NCI-H82 (cell line): ENCODE measurements around the gene FRG1.
"Not testable (repeated sequence)": the region's sequence is repeated elsewhere in the genome, so short reads cannot be mapped to it uniquely, and the experiment has no call there.

Experiments
- DNase-seq: peaks from one replicate; lab custom pipeline; 2025; lab: John Stamatoyannopoulos, UW

The FRG1 gene

GRCh38 chr4:189940178-189941004, at the start of gene FRG1:
Gene FRG1, plus strand, starts transcription at chr4:189940872. Its CDS starts 138 bp downstream, at chr4:189941010.
- DNase-seq = no peak

DNA sequence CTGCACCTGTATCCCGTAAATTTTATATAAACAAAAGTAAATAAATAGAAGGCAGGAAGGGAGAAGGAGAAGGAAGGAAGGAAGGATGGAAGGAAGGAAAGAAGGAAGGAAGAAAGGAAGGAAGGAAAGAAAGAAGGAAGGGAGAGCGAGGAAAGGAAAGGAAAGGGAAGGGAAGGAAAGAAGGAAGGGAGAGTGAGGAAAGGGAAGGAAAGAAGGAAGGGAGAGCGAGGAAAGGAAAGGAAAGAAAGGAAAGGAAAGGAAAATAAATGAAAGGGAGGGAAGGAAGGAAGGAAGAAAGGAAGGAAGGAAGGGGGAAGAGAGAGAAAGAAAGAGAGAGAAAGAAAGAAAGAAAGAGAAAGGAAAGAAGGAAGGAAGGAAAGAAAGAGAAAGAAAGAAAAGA, 43.0 kb upstream of the FRG1 start:
- DNase-seq = no peak

GRCh38 chr4:189899481-189900015, 41.1 kb upstream of the FRG1 start:
- not testable (repeated sequence) for DNase-seq

- not testable (repeated sequence) for DNase-seq
These were observed 36.1 kb upstream of the FRG1 start for GRCh38 chr4:189904420-189905027.

- DNase-seq = no peak
These were observed 28.5 kb upstream of the FRG1 start for GRCh38 chr4:189912170-189912569.

DNA sequence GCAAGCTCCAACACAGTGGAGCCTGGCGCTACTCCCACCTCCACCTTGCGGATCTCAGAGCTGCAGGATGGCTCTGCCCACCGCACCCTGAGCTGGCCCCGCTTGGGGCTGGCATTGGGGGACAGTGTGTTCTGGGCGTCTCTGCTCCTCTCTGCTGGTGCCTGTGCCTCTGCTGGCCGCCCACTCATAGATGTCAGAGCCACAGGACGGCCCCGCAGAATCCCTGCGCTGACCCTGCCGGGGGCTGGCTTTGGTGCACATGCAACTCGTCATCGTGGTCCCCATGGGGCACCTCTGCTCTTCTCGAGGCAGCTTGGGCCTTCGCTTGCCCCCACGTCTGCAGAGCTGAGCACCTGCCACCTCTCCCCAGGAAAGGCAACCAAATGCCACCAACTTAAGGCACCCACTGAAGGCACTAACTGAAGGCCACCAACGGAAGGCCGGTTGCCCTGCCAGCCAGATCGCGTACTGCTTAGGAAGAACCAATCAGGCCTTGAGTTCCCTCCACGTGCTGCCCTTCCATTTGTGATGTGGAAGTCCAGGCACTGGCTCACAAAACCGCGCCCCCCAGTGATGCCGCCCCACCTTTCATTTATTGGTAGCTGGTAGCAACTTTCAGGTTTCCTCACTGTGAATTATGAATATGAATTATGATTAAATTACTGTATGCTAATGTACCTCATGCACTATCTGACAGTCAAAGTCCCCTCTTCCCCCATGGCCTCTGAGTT, 23.3 kb upstream of the FRG1 start:
- DNase-seq = no peak

- DNase-seq = no peak
These were observed 19.6 kb upstream of the FRG1 start for GRCh38 chr4:189921058-189921457.

GRCh38 chr4:189926742-189927141, 13.9 kb upstream of the FRG1 start:
- not testable (repeated sequence) for DNase-seq

DNA sequence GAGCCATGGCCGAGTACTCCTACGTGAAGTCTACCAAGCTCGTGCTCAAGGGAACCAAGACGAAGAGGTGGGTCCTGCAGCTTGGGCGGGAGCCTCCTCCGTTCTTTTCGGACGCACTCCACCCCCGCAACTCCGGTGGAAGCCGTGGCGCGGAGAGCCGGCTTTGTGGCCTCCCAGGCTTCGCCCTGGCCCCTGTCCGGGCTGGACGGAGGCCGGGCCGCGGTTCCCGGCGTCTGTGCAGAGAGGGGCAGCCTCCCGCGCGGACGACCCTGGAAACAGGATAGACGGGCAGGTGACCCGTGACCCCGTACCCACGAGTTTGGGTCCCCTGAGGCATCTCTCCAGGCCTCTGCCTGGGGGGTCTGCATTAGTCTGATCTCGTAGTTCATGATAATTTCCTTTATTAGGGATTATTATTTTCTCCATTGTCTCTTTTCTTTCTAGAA, 356 bp downstream of the FRG1 start:
- DNase-seq = no peak

DNA sequence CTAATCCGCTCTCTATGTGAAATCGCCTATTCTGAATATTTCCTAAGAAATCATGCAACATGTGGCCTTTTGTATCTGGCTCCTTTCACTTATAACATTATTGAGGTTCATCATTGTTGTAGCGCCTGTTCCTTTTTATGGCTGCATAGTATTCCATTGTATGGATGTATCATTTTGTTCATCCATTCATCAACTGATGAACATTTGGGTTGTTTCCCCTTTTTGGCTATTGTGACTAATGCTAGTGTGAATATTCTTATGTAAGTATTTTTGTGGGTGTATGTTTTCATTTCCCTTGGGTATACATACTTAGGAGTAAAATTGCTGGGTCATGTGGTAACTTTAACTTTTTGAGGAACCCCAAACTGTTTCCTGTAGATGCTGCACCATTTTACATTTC, 1.7 kb downstream of the FRG1 start:
- not testable (repeated sequence) for DNase-seq

- not testable (repeated sequence) for DNase-seq
These were observed 3.4 kb downstream of the FRG1 start for GRCh38 chr4:189944077-189944476.

GRCh38 chr4:189946906-189947305, 6.2 kb downstream of the FRG1 start:
- not testable (repeated sequence) for DNase-seq

- DNase-seq = not testable (repeated sequence)
These were observed 7.8 kb downstream of the FRG1 start for GRCh38 chr4:189948486-189948885.

DNA sequence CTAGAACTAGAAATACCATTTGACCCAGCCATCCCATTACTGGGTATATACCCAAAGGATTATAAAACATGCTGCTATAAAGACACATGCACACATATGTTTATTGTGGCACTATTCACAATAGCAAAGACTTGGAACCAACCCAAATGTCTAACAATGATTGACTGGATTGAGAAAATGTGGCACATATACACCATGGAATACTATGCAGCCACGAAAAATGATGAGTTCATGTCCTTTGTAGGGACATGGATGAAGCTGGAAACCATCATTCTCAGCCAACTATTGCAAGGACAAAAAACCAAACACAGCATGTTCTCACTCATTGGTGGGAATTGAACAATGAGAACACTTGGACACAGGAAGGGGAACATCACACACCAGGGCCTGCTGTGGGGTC, 28.6 kb downstream of the FRG1 start:
- DNase-seq = not testable (repeated sequence)

DNA sequence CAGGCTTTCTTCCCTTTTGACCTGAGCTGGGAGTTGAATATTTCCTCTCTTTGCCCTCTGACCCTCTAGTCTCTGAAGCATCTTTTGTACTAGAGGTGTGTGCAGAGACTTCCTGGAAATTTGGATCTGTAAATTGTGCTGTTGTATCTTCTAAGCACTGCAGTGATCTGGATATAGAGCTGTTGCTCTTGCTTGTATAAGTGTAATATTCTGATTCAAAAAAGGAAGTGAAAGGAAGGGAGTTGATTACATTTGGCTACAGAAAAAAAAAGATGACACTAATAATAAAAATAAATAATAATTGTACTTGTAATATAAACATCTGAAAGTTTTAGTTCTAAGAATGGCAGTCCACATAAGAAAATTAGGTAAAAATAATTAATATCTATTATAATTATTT, 33.0 kb downstream of the FRG1 start:
- DNase-seq = no peak

DNA sequence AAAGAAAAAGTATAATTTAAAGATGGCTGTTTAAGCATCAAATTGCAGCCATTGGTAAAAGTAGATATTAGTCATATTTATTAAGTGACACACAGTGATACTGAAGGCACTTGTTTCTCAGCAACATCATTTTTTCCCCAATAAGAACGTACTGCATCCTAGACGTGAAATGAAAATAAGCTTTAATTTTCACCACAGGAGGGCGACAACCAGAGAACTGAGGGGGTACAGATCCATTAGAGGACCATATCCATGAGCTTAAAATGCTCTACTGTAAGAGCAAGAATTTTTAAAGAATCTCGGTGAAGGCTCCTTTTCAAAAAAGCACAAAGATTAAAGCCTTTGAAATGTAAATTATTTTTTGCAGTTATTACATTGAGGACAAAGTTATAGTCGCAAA, 33.4 kb downstream of the FRG1 start:
- no peak for DNase-seq

DNA sequence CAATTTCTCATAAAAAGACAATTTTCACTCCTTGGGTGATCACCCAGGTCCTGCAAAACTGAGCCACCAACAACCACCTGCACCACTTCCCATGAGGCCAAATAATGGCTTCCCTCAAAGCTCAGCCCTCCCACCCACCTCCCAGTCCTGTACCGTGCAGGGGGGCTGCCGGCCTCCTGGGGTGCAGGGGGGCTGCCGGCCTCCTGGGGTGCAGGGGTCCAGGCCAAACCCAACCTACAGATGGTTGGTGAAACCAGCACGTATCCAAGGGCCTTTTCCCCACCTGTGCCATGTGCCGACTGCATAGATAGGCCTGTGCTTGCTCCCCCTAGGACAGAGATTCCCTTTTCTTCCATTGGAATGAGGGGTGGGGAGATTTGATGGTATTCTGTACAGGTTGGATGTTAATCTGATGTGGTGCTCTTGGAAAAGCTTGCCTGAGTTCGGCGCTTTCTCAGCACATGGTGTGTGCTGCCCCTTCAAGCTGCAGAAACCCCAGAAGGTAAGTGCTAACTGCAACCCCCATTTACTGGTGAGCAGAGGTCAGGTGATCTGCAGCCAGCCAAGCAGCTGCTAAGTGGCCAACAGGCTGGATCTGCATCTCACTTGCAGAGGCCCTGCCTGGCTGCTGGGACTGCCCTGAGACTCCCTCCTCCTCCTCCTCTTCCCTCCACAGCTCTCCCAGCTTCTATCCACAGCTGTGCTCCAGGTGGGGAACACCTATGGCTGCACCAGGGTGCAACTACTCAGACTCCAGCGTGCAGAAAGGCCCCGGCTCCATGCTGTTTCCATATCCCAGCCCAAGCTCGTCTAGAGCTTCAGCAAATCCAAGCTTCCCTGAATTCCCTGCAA, 38.8 kb downstream of the FRG1 start:
- DNase-seq = no peak

GRCh38 chr4:189980292-189980691, 39.6 kb downstream of the FRG1 start:
- DNase-seq = not testable (repeated sequence)

- DNase-seq = no peak
These were observed 41.3 kb downstream of the FRG1 start for GRCh38 chr4:189981970-189982369.

DNA sequence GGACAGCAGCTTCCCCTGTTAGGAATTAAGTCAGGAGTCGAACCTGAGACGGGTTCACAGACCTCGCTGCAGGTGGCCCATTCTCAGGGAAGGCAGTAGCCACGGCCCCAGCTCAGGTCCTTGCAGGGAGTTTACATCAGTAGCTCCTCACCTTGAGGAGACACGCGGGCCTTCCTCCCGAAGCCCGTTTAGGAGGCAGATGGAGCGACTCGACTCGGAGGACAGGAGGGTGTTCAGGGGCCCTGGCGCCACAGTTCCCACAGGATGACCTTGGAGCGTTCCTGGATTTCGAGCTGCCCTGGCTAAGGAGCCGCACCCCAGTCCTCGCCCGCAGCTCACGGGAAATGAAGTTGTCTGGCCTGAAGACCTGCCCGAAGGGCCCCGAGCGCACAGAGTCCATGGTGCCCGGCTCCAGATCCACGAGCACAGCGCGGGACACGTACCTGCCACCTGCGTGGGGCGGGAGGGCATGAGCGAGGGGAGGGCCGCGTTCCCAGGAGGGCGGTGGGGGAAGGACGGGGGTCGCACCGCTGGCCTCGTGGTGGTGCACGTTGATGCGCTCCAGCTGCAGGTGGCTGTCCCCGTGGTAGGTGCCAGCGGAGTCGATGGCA, 43.3 kb downstream of the FRG1 start:
- DNase-seq = not testable (repeated sequence)

DNA sequence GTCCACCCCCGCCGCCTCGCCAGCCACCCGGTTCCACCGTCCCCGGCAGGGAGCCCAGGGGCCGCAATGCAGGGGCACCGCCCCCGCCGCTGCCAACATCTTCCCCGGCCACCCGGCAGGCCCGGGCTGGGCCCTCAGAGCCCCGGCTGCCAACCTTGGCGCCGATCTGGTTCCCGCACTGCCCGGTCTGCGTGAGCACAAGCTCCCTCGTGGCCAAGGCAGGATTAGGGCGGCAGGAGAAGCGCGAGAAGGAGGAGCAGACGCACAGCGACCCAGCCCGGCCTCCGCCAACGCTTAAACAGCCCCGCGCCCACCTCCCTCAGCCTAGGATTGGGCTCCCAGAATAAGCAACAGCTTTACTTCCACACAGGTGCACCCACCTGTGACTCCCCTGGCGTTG, 44.0 kb downstream of the FRG1 start:
- not testable (repeated sequence) for DNase-seq
